GM12878 (cell line): ENCODE measurements around the gene FNDC3B. TPM values are rescaled to one million over a fixed set of nuclear protein-coding genes. Genes with fewer than 3 reads are reported as not detected.

Source experiments
- NFYB ChIP-seq: IDR thresholded peaks from 2 replicates; pipeline ENCODE4 v1.6.1; 2011; ENCODE audit warnings: low read depth, mild to moderate bottlenecking, low read length, improper control_type of control experiment, moderate library complexity; ENCODE audit not compliant: insufficient read depth
- SIN3A ChIP-seq: IDR thresholded peaks from 2 replicates; pipeline ENCODE4 v1.6.1; 2012; ENCODE audit warnings: low read depth, low read length, improper control_type of control experiment
- SKIL ChIP-seq: fragments of 450-650 bp; IDR thresholded peaks from 2 replicates; pipeline ENCODE4 v1.6.1; 2017; ENCODE audit warnings: mild to moderate bottlenecking, low read depth, inconsistent platforms; ENCODE audit not compliant: poor library complexity, severe bottlenecking
- TARDBP ChIP-seq: IDR thresholded peaks from 2 replicates; pipeline ENCODE4 v1.6.1; 2016; ENCODE audit warnings: borderline replicate concordance
- ZBTB11 ChIP-seq: fragments of 450-650 bp; formaldehyde crosslinking; IDR thresholded peaks from 2 replicates; pipeline ENCODE4 v1.5.0; 2022; ENCODE audit warnings: mild to moderate bottlenecking, missing genetic modification characterization
- polyA plus RNA-seq, 11 experiments: library from polyadenylated mRNA; depleted of rRNA in 4 of 11; unstranded in 6 of 11; stranded (reverse) in 5 of 11; fragments of >200 nt; fragmentation: Nextera tagmentation in 4 of 11; fragmentation: Illumina TruSeq in 1 of 11; extraction: Ambion mirVana in 4 of 11; extraction: Trizol in 1 of 11; gene quantifications; 1 replicate in 1 of 11; 2 replicates in 10 of 11; pipeline versions ENCODE4 v1.2.1 to v1.2.3, GENCODE V29; 2011 to 2016; ENCODE audit warnings: inconsistent platforms in 2 of 11, missing spikeins in 2 of 11, low read depth in 1 of 11
- total RNA-seq, 4 experiments: library from RNA; depleted of rRNA in 3 of 4; stranded (reverse); fragments of >200 nt in 3 of 4; fragmentation: Illumina TruSeq in 1 of 4; extraction: Trizol in 1 of 4; gene quantifications; 2 replicates each; pipeline versions ENCODE4 v1.2.1 to v1.2.3, GENCODE V29; 2013 to 2021

The FNDC3B gene
- total and polyA plus RNA-seq, 10 of the 15 experiments (the other 5 are each of a cell fraction or from before 2014, with no cell fraction given) = 7.9 to 35.0 (median 18.5) TPM

- no peak for TF ChIP-seq ZBTB11
- TF ChIP-seq TARDBP = no peak
- TF ChIP-seq NFYB = no peak
- TF ChIP-seq SIN3A = no peak
- peak; percentile 70 for TF ChIP-seq SKIL
- TF ChIP-seq, all 136 proteins: peak for 31
Observed at GRCh38 chr3:172179680-172180399, 140.5 kb downstream of the FNDC3B start (continued).
